Measurements from ENCODE around the gene NADK.
"Not testable (repeated sequence)": the region's sequence is repeated elsewhere in the genome, so short reads cannot be mapped to it uniquely, and the experiment has no call there.

- TF ChIP-seq, protein P1, sequence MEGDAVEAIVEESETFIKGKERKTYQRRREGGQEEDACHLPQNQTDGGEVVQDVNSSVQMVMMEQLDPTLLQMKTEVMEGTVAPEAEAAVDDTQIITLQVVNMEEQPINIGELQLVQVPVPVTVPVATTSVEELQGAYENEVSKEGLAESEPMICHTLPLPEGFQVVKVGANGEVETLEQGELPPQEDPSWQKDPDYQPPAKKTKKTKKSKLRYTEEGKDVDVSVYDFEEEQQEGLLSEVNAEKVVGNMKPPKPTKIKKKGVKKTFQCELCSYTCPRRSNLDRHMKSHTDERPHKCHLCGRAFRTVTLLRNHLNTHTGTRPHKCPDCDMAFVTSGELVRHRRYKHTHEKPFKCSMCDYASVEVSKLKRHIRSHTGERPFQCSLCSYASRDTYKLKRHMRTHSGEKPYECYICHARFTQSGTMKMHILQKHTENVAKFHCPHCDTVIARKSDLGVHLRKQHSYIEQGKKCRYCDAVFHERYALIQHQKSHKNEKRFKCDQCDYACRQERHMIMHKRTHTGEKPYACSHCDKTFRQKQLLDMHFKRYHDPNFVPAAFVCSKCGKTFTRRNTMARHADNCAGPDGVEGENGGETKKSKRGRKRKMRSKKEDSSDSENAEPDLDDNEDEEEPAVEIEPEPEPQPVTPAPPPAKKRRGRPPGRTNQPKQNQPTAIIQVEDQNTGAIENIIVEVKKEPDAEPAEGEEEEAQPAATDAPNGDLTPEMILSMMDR (conservative IDR thresholded peaks at IDR 0.05; ENCODE audit: low read depth, low read length) = not testable (repeated sequence)
- not testable (repeated sequence) for TF ChIP-seq EZH2 (IDR thresholded peaks at IDR 0.05; ENCODE audit: borderline replicate concordance, low read depth, low read length, poor library complexity, severe bottlenecking)
Measured at GRCh38 chr1:1727131-1727651, 51.1 kb downstream of the NADK start.

Measured in A673 (cell line).